ENCODE data around the gene XYLT2. TPM values are rescaled to one million over a fixed set of nuclear protein-coding genes. Genes with fewer than 3 reads are reported as not detected.
A peak's percentile ranks its signal among the peaks of the same experiment; 100 is the strongest.

The XYLT2 gene
- total RNA-seq, 1 experiment from 2014 or later: 11.4 TPM

- H2AFZ ChIP-seq (ENCODE audit: low read length): no peak overlapping the region
- DNase-seq: no peak
- H3K4me2 ChIP-seq (ENCODE audit: low read depth, low read length, poor library complexity, severe bottlenecking): no peak overlapping the region
- no peak overlapping the region for H3K4me3 ChIP-seq (ENCODE audit: low read length)
- peaks cover 9% of the 10 kb centered on the region for H3K79me2 ChIP-seq (ENCODE audit: low read length)
- H3K9me3 ChIP-seq (ENCODE audit: low read length): no peaks in the 10 kb centered on the region
- no peaks in the 10 kb centered on the region for H3K9me2 ChIP-seq (replicated peaks; ENCODE audit: insufficient read depth, low read length)
- peaks cover 3% of the 10 kb centered on the region for H3K4me1 ChIP-seq (ENCODE audit: low read length)
- H3K27ac ChIP-seq (ENCODE audit: low read length): no peak overlapping the region
- H4K20me1 ChIP-seq (ENCODE audit: insufficient read depth, low read depth, low read length): no peaks in the 10 kb centered on the region
- no peaks in the 10 kb centered on the region for H3K27me3 ChIP-seq (ENCODE audit: low read length)
- no peak overlapping the region for H3K9ac ChIP-seq (ENCODE audit: low read length)
- H3K36me3 ChIP-seq (ENCODE audit: insufficient read depth, low read length): peaks cover 26% of the 10 kb centered on the region; the same call in 1 of the 2 replicates
Measured at GRCh38 chr17:50365649-50366393, 19.9 kb downstream of the XYLT2 start.

GRCh38 chr17:50367401-50367800 is 21.5 kb downstream of the XYLT2 start:
- no peak overlapping the region for H3K4me3 ChIP-seq (ENCODE audit: low read length)
- DNase-seq: no peak
- H3K4me2 ChIP-seq (ENCODE audit: low read depth, low read length, poor library complexity, severe bottlenecking): no peak overlapping the region
- H3K79me2 ChIP-seq (ENCODE audit: low read length): peaks cover 24% of the 10 kb centered on the region
- peaks cover 26% of the 10 kb centered on the region; the same call in 1 of the 2 replicates for H3K36me3 ChIP-seq (ENCODE audit: insufficient read depth, low read length)
- no peaks in the 10 kb centered on the region for H3K9me3 ChIP-seq (ENCODE audit: low read length)
- no peaks in the 10 kb centered on the region for H3K27me3 ChIP-seq (ENCODE audit: low read length)
- H3K27ac ChIP-seq (ENCODE audit: low read length): no peak overlapping the region
- H2AFZ ChIP-seq (ENCODE audit: low read length): no peak overlapping the region
- H3K4me1 ChIP-seq (ENCODE audit: low read length): peaks cover 12% of the 10 kb centered on the region
- no peaks in the 10 kb centered on the region for H3K9me2 ChIP-seq (replicated peaks; ENCODE audit: insufficient read depth, low read length)
- no peak overlapping the region for H3K9ac ChIP-seq (ENCODE audit: low read length)
- no peaks in the 10 kb centered on the region for H4K20me1 ChIP-seq (ENCODE audit: insufficient read depth, low read depth, low read length)

- no peak overlapping the region for H3K9ac ChIP-seq (ENCODE audit: low read length)
- peaks cover 36% of the 10 kb centered on the region for H3K79me2 ChIP-seq (ENCODE audit: low read length)
- H3K27ac ChIP-seq (ENCODE audit: low read length): no peak overlapping the region
- peaks cover 26% of the 10 kb centered on the region; the same call in 1 of the 2 replicates for H3K36me3 ChIP-seq (ENCODE audit: insufficient read depth, low read length)
- H3K4me2 ChIP-seq (ENCODE audit: low read depth, low read length, poor library complexity, severe bottlenecking): no peak overlapping the region
- no peaks in the 10 kb centered on the region for H3K9me2 ChIP-seq (replicated peaks; ENCODE audit: insufficient read depth, low read length)
- no peak overlapping the region for H2AFZ ChIP-seq (ENCODE audit: low read length)
- no peaks in the 10 kb centered on the region for H4K20me1 ChIP-seq (ENCODE audit: insufficient read depth, low read depth, low read length)
- no peaks in the 10 kb centered on the region for H3K27me3 ChIP-seq (ENCODE audit: low read length)
- H3K4me1 ChIP-seq (ENCODE audit: low read length): peaks cover 19% of the 10 kb centered on the region
- DNase-seq: no peak
- no peak overlapping the region for H3K4me3 ChIP-seq (ENCODE audit: low read length)
- H3K9me3 ChIP-seq (ENCODE audit: low read length): no peaks in the 10 kb centered on the region
Measured at GRCh38 chr17:50370052-50370451, 24.1 kb downstream of the XYLT2 start.

- H3K9me3 ChIP-seq (ENCODE audit: low read length): no peaks in the 10 kb centered on the region
- H3K4me1 ChIP-seq (ENCODE audit: low read length): peaks cover 19% of the 10 kb centered on the region
- no peak overlapping the region for H3K27ac ChIP-seq (ENCODE audit: low read length)
- peaks cover 36% of the 10 kb centered on the region for H3K79me2 ChIP-seq (ENCODE audit: low read length)
- peak overlapping the region; percentile 85 for H3K9ac ChIP-seq (ENCODE audit: low read length)
- H3K27me3 ChIP-seq (ENCODE audit: low read length): no peaks in the 10 kb centered on the region
- H4K20me1 ChIP-seq (ENCODE audit: insufficient read depth, low read depth, low read length): no peaks in the 10 kb centered on the region
- DNase-seq: no peak
- H3K9me2 ChIP-seq (replicated peaks; ENCODE audit: insufficient read depth, low read length): no peaks in the 10 kb centered on the region
- H3K4me3 ChIP-seq (ENCODE audit: low read length): peak overlapping the region; percentile 86
- peaks cover 26% of the 10 kb centered on the region; the same call in 1 of the 2 replicates for H3K36me3 ChIP-seq (ENCODE audit: insufficient read depth, low read length)
- no peak overlapping the region for H2AFZ ChIP-seq (ENCODE audit: low read length)
- peak overlapping the region; percentile 85 for H3K4me2 ChIP-seq (ENCODE audit: low read depth, low read length, poor library complexity, severe bottlenecking)
Measured at GRCh38 chr17:50371526-50371925, 25.6 kb downstream of the XYLT2 start.

GRCh38 chr17:50372222-50372757 is 26.4 kb downstream of the XYLT2 start:
- no peaks in the 10 kb centered on the region for H3K9me2 ChIP-seq (replicated peaks; ENCODE audit: insufficient read depth, low read length)
- H3K9ac ChIP-seq (ENCODE audit: low read length): peak overlapping the region; percentile 85
- DNase-seq: no peak
- peak overlapping the region; percentile 60 for H3K27ac ChIP-seq (ENCODE audit: low read length)
- peaks cover 26% of the 10 kb centered on the region; the same call in 1 of the 2 replicates for H3K36me3 ChIP-seq (ENCODE audit: insufficient read depth, low read length)
- no peaks in the 10 kb centered on the region for H3K27me3 ChIP-seq (ENCODE audit: low read length)
- H3K4me3 ChIP-seq (ENCODE audit: low read length): peak overlapping the region; percentile 86
- peak overlapping the region; percentile 73 for H2AFZ ChIP-seq (ENCODE audit: low read length)
- peaks cover 19% of the 10 kb centered on the region for H3K4me1 ChIP-seq (ENCODE audit: low read length)
- H4K20me1 ChIP-seq (ENCODE audit: insufficient read depth, low read depth, low read length): no peaks in the 10 kb centered on the region
- H3K9me3 ChIP-seq (ENCODE audit: low read length): no peaks in the 10 kb centered on the region
- H3K79me2 ChIP-seq (ENCODE audit: low read length): peaks cover 36% of the 10 kb centered on the region
- H3K4me2 ChIP-seq (ENCODE audit: low read depth, low read length, poor library complexity, severe bottlenecking): peak overlapping the region; percentile 85

- Histone ChIP-seq H3K4me2 (ENCODE audit: low read depth, low read length, poor library complexity, severe bottlenecking) (peak within 1 kb of the TSS; percentile 85), H3K79me2 (ENCODE audit: low read length) (peaks cover 36% of the 10 kb centered on the region), H3K9me3 (ENCODE audit: low read length) (no peaks in the 10 kb centered on the region), H4K20me1 (ENCODE audit: insufficient read depth, low read depth, low read length) (no peaks in the 10 kb centered on the region), H3K4me1 (ENCODE audit: low read length) (peaks cover 19% of the 10 kb centered on the region), H3K9ac (ENCODE audit: low read length) (peak within 1 kb of the TSS; percentile 85), H3K4me3 (ENCODE audit: low read length) (peak within 1 kb of the TSS; percentile 86), H2AFZ (ENCODE audit: low read length) (peak within 1 kb of the TSS; percentile 73), H3K27ac (ENCODE audit: low read length) (peak within 1 kb of the TSS; percentile 60), H3K9me2 (replicated peaks; ENCODE audit: insufficient read depth, low read length) (no peaks in the 10 kb centered on the region), H3K36me3 (ENCODE audit: insufficient read depth, low read length) (peaks cover 23% of the 10 kb centered on the region; the same call in 1 of the 2 replicates), H3K27me3 (ENCODE audit: low read length) (no peaks in the 10 kb centered on the region)
- DNase-seq: peak; percentile 97
Measured at GRCh38 chr17:50372758-50373556, 27.0 kb downstream of the XYLT2 start, which contains the start of the genes EME1 and MRPL27. Gene EME1, plus strand, starts transcription at chr17:50373229. Its CDS starts 1,980 bp downstream, at chr17:50375209. Gene MRPL27, minus strand, starts transcription at chr17:50373184. Its CDS starts 14 bp downstream, at chr17:50373170.

- H2AFZ ChIP-seq (ENCODE audit: low read length): no peak overlapping the region
- H3K4me1 ChIP-seq (ENCODE audit: low read length): peaks cover 19% of the 10 kb centered on the region
- DNase-seq: no peak
- no peaks in the 10 kb centered on the region for H3K27me3 ChIP-seq (ENCODE audit: low read length)
- peak overlapping the region; percentile 85 for H3K9ac ChIP-seq (ENCODE audit: low read length)
- no peaks in the 10 kb centered on the region for H3K9me2 ChIP-seq (replicated peaks; ENCODE audit: insufficient read depth, low read length)
- H3K79me2 ChIP-seq (ENCODE audit: low read length): peaks cover 36% of the 10 kb centered on the region
- H3K27ac ChIP-seq (ENCODE audit: low read length): peak overlapping the region; percentile 60
- H4K20me1 ChIP-seq (ENCODE audit: insufficient read depth, low read depth, low read length): no peaks in the 10 kb centered on the region
- peak overlapping the region; percentile 85 for H3K4me2 ChIP-seq (ENCODE audit: low read depth, low read length, poor library complexity, severe bottlenecking)
- H3K4me3 ChIP-seq (ENCODE audit: low read length): peak overlapping the region; percentile 86
- H3K36me3 ChIP-seq (ENCODE audit: insufficient read depth, low read length): peaks cover 18% of the 10 kb centered on the region; the same call in 1 of the 2 replicates
- no peaks in the 10 kb centered on the region for H3K9me3 ChIP-seq (ENCODE audit: low read length)
Measured at GRCh38 chr17:50373705-50374104, 27.8 kb downstream of the XYLT2 start.
